ENCODE results near the gene HMCN2. TPM values are rescaled to one million over a fixed set of nuclear protein-coding genes. Genes with fewer than 3 reads are reported as not detected.

HMCN2 gene
- total RNA-seq, 1 experiment from 2014 or later = 8.6 TPM

DNA sequence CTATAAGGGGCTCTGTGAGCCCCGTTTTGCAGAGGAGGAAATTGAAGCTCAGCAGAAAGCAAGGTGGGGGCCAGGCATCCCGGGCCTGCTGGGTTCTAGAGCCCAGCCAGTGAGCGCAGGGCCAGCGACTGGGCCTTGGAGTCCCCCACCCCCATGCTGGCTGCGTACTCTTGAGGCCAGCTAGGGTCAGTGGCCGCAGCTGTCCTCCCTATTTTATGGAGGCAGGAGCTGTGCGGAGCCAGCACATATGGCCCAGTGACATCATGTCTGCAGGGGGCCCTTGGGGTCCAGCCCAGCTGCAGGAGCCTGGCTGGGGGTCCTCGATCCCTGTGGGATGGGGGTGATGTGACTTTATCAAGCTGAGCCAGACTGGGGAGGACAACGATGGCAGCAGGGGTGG lies 71.3 kb downstream of the HMCN2 start:
- H3K27me3 Mint-ChIP-seq (ENCODE audit: low read depth) = no peaks in the 10 kb centered on the region
- Histone ChIP-seq H3K79me2 (ENCODE audit: insufficient read depth, low read length) (no peaks in the 10 kb centered on the region), H2BK20ac (ENCODE audit: low read depth, low read length, poor library complexity, severe bottlenecking) (no peak overlapping the region), H3K27me3 (ENCODE audit: insufficient read depth, low read length) (no peaks in the 10 kb centered on the region), H3K18ac (ENCODE audit: insufficient read length, low read depth, low read length) (no peak overlapping the region), H3K9ac (ENCODE audit: extremely low read depth, insufficient read length, low read length) (no peak overlapping the region), H2AFZ (ENCODE audit: low read length) (no peak overlapping the region), H3K79me1 (ENCODE audit: insufficient read depth, low read depth, low read length, poor library complexity, severe bottlenecking) (no peaks in the 10 kb centered on the region), H2BK120ac (ENCODE audit: low read depth, low read length, poor library complexity, severe bottlenecking) (no peak overlapping the region), H3K4me2 (ENCODE audit: insufficient read depth, insufficient read length, low read length) (no peak overlapping the region), H3K23ac (ENCODE audit: insufficient read length, low read depth, low read length) (no peak overlapping the region), H3T11ph (ENCODE audit: low read length) (no peak overlapping the region), H3K56ac (ENCODE audit: insufficient read length, low read depth, low read length) (no peak overlapping the region), H3K23me2 (ENCODE audit: insufficient read length, low read depth, low read length, poor library complexity, severe bottlenecking) (no peaks in the 10 kb centered on the region), H2BK15ac (ENCODE audit: low read depth, low read length) (no peak overlapping the region), H4K20me1 (ENCODE audit: control insufficient read depth, insufficient read depth, insufficient read length) (no peaks in the 10 kb centered on the region), H3K27ac (ENCODE audit: insufficient read length, low read depth, low read length) (no peak overlapping the region), H3K4me1 (ENCODE audit: insufficient read depth, low read length) (no peaks in the 10 kb centered on the region), H4K91ac (ENCODE audit: insufficient read length, low read depth, low read length) (no peak overlapping the region), H3K9me3 (ENCODE audit: control insufficient read depth, low read depth, low read length) (no peaks in the 10 kb centered on the region), H2AK5ac (ENCODE audit: insufficient read length, low read length) (no peak overlapping the region), H3K14ac (ENCODE audit: insufficient read depth, low read length) (no peak overlapping the region), H2BK12ac (ENCODE audit: insufficient read length, low read depth, low read length) (no peak overlapping the region), H4K8ac (replicated peaks; ENCODE audit: insufficient read length, low read depth, low read length) (no peak overlapping the region), H2BK5ac (ENCODE audit: insufficient read length, low read length) (no peak overlapping the region), H4K5ac (ENCODE audit: insufficient read length, low read depth, low read length) (no peak overlapping the region), H3K4ac (ENCODE audit: low read depth, low read length) (no peak overlapping the region)
- H3K27ac Mint-ChIP-seq = no peak overlapping the region
- no peak for DNase-seq
- TF ChIP-seq, protein P1, sequence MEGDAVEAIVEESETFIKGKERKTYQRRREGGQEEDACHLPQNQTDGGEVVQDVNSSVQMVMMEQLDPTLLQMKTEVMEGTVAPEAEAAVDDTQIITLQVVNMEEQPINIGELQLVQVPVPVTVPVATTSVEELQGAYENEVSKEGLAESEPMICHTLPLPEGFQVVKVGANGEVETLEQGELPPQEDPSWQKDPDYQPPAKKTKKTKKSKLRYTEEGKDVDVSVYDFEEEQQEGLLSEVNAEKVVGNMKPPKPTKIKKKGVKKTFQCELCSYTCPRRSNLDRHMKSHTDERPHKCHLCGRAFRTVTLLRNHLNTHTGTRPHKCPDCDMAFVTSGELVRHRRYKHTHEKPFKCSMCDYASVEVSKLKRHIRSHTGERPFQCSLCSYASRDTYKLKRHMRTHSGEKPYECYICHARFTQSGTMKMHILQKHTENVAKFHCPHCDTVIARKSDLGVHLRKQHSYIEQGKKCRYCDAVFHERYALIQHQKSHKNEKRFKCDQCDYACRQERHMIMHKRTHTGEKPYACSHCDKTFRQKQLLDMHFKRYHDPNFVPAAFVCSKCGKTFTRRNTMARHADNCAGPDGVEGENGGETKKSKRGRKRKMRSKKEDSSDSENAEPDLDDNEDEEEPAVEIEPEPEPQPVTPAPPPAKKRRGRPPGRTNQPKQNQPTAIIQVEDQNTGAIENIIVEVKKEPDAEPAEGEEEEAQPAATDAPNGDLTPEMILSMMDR (conservative IDR thresholded peaks at IDR 0.05) = no peak
- H3K36me3 Mint-ChIP-seq (ENCODE audit: insufficient read depth in 1 of 3, low read depth in 3 of 3) = peaks cover 0 to 5% (median 0%) of the 10 kb centered on the region in 3 experiments; a peak in 3 of 7 replicates
- peaks cover 4 to 9% of the 10 kb centered on the region in 2 experiments; a peak in 2 of 4 replicates for H3K4me1 Mint-ChIP-seq
- no peaks in the 10 kb centered on the region for H3K9me3 Mint-ChIP-seq
- no CpG with 5 or more reads among the region's 9 CpGs for WGBS (ENCODE audit: extremely low coverage, insufficient read length, low lambda C conversion rate)
- H3K4me3 Mint-ChIP-seq = no peak overlapping the region

Measured in H9 (cell line).